OCI-LY1 (cell line): ENCODE results near the gene UBALD2.

Source experiments
- EZH2 ChIP-seq: fragments of 200-600 bp; sonication (generic), shearing (Covaris generic); IDR thresholded peaks from 2 replicates; pipeline ENCODE4 v1.8.0; 2017; ENCODE audit warnings: borderline replicate concordance, mixed run types, mild to moderate bottlenecking, antibody characterized with exemption, low read length, moderate library complexity, mixed read lengths
- TF ChIP-seq, protein P1 (sequence below): fragments of 200-600 bp; sonication (generic), shearing (Covaris generic); IDR thresholded peaks from 2 replicates; pipeline ENCODE4 v1.5.1; 2017; ENCODE audit warnings: mild to moderate bottlenecking, antibody characterized with exemption, low read length, moderate library complexity, mixed read lengths

DNA sequence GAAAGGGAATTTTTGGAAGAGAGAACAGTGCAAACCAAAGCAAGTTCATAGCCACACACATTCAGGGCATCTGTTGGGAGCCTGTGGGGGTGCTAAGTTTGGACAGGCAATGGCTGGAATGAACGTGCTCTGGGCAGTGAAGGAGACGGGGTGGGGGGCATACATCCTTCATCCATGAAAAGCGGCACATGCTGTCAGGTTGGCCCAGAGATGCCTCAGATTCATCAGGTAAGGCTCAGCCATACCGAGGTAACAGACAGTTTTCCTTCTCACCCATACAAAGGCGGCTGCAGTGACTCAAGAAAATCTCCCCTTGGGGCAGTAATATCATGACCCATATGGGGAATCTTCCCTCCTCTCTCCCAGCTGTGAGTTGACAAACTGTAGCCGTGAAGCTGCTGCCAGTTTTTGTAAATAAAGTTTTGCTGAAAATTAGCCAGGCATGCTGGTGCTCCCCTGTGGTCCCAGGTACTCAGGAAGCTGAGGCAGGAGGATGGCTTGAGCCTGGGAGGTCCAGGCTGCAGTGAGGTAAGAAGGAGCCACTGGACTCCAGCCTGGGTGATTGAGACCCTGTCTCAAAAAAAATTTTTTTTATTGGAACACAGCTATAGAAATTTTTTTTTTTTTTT is 9.2 kb upstream of the UBALD2 start:
- TF ChIP-seq, protein P1, sequence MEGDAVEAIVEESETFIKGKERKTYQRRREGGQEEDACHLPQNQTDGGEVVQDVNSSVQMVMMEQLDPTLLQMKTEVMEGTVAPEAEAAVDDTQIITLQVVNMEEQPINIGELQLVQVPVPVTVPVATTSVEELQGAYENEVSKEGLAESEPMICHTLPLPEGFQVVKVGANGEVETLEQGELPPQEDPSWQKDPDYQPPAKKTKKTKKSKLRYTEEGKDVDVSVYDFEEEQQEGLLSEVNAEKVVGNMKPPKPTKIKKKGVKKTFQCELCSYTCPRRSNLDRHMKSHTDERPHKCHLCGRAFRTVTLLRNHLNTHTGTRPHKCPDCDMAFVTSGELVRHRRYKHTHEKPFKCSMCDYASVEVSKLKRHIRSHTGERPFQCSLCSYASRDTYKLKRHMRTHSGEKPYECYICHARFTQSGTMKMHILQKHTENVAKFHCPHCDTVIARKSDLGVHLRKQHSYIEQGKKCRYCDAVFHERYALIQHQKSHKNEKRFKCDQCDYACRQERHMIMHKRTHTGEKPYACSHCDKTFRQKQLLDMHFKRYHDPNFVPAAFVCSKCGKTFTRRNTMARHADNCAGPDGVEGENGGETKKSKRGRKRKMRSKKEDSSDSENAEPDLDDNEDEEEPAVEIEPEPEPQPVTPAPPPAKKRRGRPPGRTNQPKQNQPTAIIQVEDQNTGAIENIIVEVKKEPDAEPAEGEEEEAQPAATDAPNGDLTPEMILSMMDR: no peak
- TF ChIP-seq EZH2: no peak
